Kasumi-1 (cell line): Measurements from ENCODE around the gene THRB.
"Not testable (repeated sequence)": the region's sequence is repeated elsewhere in the genome, so short reads cannot be mapped to it uniquely, and the experiment has no call there.

Source experiments
- DNase-seq, 2 experiments: peaks; one replicate each; lab custom pipeline; 2025; lab: John Stamatoyannopoulos, UW

The THRB gene

GRCh38 chr3:24405057-24405456 is 89.6 kb downstream of the THRB start:
- no peak for DNase-seq

- no peak for DNase-seq
Observed at GRCh38 chr3:24401811-24402185, 92.9 kb downstream of the THRB start.

- no peak for DNase-seq
Observed at GRCh38 chr3:24401090-24401810, 93.4 kb downstream of the THRB start.

GRCh38 chr3:24400450-24400849 is 94.2 kb downstream of the THRB start:
- DNase-seq: no peak

GRCh38 chr3:24400015-24400414 is 94.6 kb downstream of the THRB start:
- no peak for DNase-seq

- no peak for DNase-seq
Observed at GRCh38 chr3:24399614-24400013, 95.0 kb downstream of the THRB start.

GRCh38 chr3:24398712-24399111 is 95.9 kb downstream of the THRB start:
- DNase-seq: not testable (repeated sequence)

GRCh38 chr3:24396338-24396737 is 98.3 kb downstream of the THRB start:
- DNase-seq: no peak

- no peak for DNase-seq
Observed at GRCh38 chr3:24394754-24395153, 99.9 kb downstream of the THRB start.

- DNase-seq: no peak
Observed at GRCh38 chr3:24393316-24393715, 101.3 kb downstream of the THRB start.

- DNase-seq: no peak
Observed at GRCh38 chr3:24390169-24391130, 104.2 kb downstream of the THRB start.

GRCh38 chr3:24389108-24390090 is 105.3 kb downstream of the THRB start:
- DNase-seq: no peak

- no peak for DNase-seq
Observed at GRCh38 chr3:24388611-24389010, 106.0 kb downstream of the THRB start.

- DNase-seq: no peak
Observed at GRCh38 chr3:24388159-24388558, 106.5 kb downstream of the THRB start.

- DNase-seq: no peak
Observed at GRCh38 chr3:24387493-24387892, 107.2 kb downstream of the THRB start.

- no peak for DNase-seq
Observed at GRCh38 chr3:24387000-24387399, 107.7 kb downstream of the THRB start.

- DNase-seq: no peak
Observed at GRCh38 chr3:24386458-24386857, 108.2 kb downstream of the THRB start.

- DNase-seq: no peak
Observed at GRCh38 chr3:24385012-24385615, 109.5 kb downstream of the THRB start.

GRCh38 chr3:24382647-24383046 is 112.0 kb downstream of the THRB start:
- no peak for DNase-seq

- DNase-seq: no peak
Observed at GRCh38 chr3:24379936-24380335, 114.7 kb downstream of the THRB start.

GRCh38 chr3:24378313-24378712 is 116.3 kb downstream of the THRB start:
- no peak for DNase-seq
